Neutrophil (primary cell): ENCODE results near the gene EMC9.

ENCODE experiments used
- H3K27ac ChIP-seq: fragments of 200-600 bp; sonication (generic); 2 replicates; pipeline ENCODE4 v1.5.1; 2016; ENCODE audit warnings: mild to moderate bottlenecking, moderate library complexity
- H3K27me3 ChIP-seq: fragments of 200-600 bp; sonication (generic); 2 replicates; pipeline ENCODE4 v1.6.0; 2016; ENCODE audit warnings: mild to moderate bottlenecking
- H3K36me3 ChIP-seq: fragments of 200-600 bp; sonication (generic); 2 replicates; pipeline ENCODE4 v1.5.1; 2017
- H3K4me1 ChIP-seq, 2 experiments: fragments of 200-600 bp in 1 of 2; sonication (generic) in 1 of 2; 1 replicate in 1 of 2; 2 replicates in 1 of 2; pipeline versions ENCODE4 v1.5.1 to v1.6.1; 2013 to 2016; ENCODE audit warnings: low read depth in 1 of 2, low read length in 1 of 2, mild to moderate bottlenecking in 1 of 2, moderate library complexity in 1 of 2; ENCODE audit not compliant: control insufficient read depth in 1 of 2, insufficient read depth in 1 of 2
- H3K4me3 ChIP-seq, 2 experiments: fragments of 200-600 bp in 1 of 2; sonication (generic) in 1 of 2; 1 replicate in 1 of 2; 2 replicates in 1 of 2; pipeline ENCODE4 v1.5.1; 2013 to 2016; ENCODE audit warnings: low read depth in 1 of 2, low read length in 1 of 2, mild to moderate bottlenecking in 1 of 2, moderate library complexity in 1 of 2
- H3K9me3 ChIP-seq: fragments of 200-600 bp; sonication (generic); 2 replicates; pipeline ENCODE4 v1.5.1; 2016
- CTCF ChIP-seq: fragments of 200-600 bp; sonication (generic); IDR thresholded peaks from 2 replicates; pipeline ENCODE4 v1.5.1; 2016; ENCODE audit warnings: antibody characterized with exemption

EMC9 gene

GRCh38 chr14:24187539-24187915 lies 46.1 kb upstream of the EMC9 start:
- H3K27me3 ChIP-seq, result no peaks in the 10 kb centered on the region
- no peaks in the 10 kb centered on the region for H3K9me3 ChIP-seq
- peaks cover 15 to 16% of the 10 kb centered on the region in 2 experiments for H3K4me1 ChIP-seq
- peak overlapping the region; percentile 70 to 74 for H3K4me3 ChIP-seq
- TF ChIP-seq CTCF, result no peak
- H3K36me3 ChIP-seq, result peaks cover 50% of the 10 kb centered on the region
- H3K27ac ChIP-seq, result peak overlapping the region; percentile 72

- Histone ChIP-seq H3K27me3 (no peaks in the 10 kb centered on the region), H3K4me1 (peaks cover 15 to 16% of the 10 kb centered on the region in 2 experiments), H3K36me3 (peaks cover 50% of the 10 kb centered on the region), H3K9me3 (no peaks in the 10 kb centered on the region), H3K27ac (no peak overlapping the region), H3K4me3 (no peak overlapping the region)
- no peak for TF ChIP-seq CTCF
Measured at GRCh38 chr14:24186831-24187538, 45.6 kb upstream of the EMC9 start.

GRCh38 chr14:24185741-24186140 lies 44.4 kb upstream of the EMC9 start:
- Histone ChIP-seq H3K4me1 (peaks cover 15 to 16% of the 10 kb centered on the region in 2 experiments), H3K27ac (no peak overlapping the region), H3K36me3 (peaks cover 59% of the 10 kb centered on the region), H3K4me3 (no peak overlapping the region), H3K27me3 (no peaks in the 10 kb centered on the region), H3K9me3 (no peaks in the 10 kb centered on the region)
- TF ChIP-seq CTCF, result no peak

GRCh38 chr14:24185026-24185425 lies 43.6 kb upstream of the EMC9 start:
- H3K27me3 ChIP-seq, result no peaks in the 10 kb centered on the region
- no peak overlapping the region for H3K27ac ChIP-seq
- H3K36me3 ChIP-seq, result peaks cover 62% of the 10 kb centered on the region
- no peak for TF ChIP-seq CTCF
- H3K9me3 ChIP-seq, result no peaks in the 10 kb centered on the region
- peaks cover 15 to 16% of the 10 kb centered on the region in 2 experiments for H3K4me1 ChIP-seq
- no peak overlapping the region for H3K4me3 ChIP-seq

- Histone ChIP-seq H3K4me1 (peaks cover 15% of the 10 kb centered on the region in 2 experiments), H3K36me3 (peaks cover 68% of the 10 kb centered on the region), H3K27me3 (no peaks in the 10 kb centered on the region), H3K9me3 (no peaks in the 10 kb centered on the region), H3K27ac (no peak overlapping the region), H3K4me3 (no peak overlapping the region)
- TF ChIP-seq CTCF, result no peak
Measured at GRCh38 chr14:24184104-24184970, 42.9 kb upstream of the EMC9 start.
